Transverse colon (tissue), 3 donors: ENCODE results near the gene RASGEF1C.

ENCODE experiments used
- POLR2A ChIP-seq: fragments of 450-650 bp; IDR thresholded peaks from one replicate; pipeline ENCODE4 v1.6.1; 2016; ENCODE audit warnings: antibody characterized with exemption, mild to moderate bottlenecking, moderate library complexity
- TF ChIP-seq, protein P1 (sequence below), 5 experiments: fragments of 200-600 bp in 3 of 5; fragments of 450-650 bp in 2 of 5; sonication (generic) in 3 of 5; IDR thresholded peaks; 1 replicate in 2 of 5; 2 replicates in 3 of 5; pipeline ENCODE4 v1.5.1; 2016 to 2017; ENCODE audit warnings: antibody characterized with exemption in 5 of 5, inconsistent platforms in 3 of 5, mild to moderate bottlenecking in 2 of 5, moderate library complexity in 1 of 5

DNA sequence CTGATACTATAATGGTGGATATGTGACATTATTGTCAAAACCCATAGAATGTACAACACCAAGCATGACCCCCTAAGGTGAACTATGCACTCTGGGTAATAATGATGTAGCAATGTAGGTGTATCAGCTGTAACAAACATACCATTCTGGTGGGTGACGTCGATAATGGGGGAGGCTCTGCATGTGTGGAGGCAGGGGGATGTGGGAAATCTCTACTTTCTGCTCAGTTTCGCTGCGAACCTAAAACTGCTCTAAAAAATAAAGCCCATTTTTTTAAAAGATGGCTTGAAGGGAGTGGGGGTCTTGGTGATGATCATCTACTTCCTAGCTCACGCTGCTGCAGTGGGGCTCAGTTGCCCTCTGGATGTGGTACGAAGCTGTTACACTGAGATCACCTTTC lies 51.1 kb downstream of the RASGEF1C start:
- no peak for TF ChIP-seq POLR2A
- TF ChIP-seq, protein P1, sequence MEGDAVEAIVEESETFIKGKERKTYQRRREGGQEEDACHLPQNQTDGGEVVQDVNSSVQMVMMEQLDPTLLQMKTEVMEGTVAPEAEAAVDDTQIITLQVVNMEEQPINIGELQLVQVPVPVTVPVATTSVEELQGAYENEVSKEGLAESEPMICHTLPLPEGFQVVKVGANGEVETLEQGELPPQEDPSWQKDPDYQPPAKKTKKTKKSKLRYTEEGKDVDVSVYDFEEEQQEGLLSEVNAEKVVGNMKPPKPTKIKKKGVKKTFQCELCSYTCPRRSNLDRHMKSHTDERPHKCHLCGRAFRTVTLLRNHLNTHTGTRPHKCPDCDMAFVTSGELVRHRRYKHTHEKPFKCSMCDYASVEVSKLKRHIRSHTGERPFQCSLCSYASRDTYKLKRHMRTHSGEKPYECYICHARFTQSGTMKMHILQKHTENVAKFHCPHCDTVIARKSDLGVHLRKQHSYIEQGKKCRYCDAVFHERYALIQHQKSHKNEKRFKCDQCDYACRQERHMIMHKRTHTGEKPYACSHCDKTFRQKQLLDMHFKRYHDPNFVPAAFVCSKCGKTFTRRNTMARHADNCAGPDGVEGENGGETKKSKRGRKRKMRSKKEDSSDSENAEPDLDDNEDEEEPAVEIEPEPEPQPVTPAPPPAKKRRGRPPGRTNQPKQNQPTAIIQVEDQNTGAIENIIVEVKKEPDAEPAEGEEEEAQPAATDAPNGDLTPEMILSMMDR (IDR thresholded peaks at IDR 0.05) = no peak
